ENCODE data around the gene HOXC11. TPM values are rescaled to one million over a fixed set of nuclear protein-coding genes. Genes with fewer than 3 reads are reported as not detected.

HOXC11 gene
- total RNA-seq: not detected

DNA sequence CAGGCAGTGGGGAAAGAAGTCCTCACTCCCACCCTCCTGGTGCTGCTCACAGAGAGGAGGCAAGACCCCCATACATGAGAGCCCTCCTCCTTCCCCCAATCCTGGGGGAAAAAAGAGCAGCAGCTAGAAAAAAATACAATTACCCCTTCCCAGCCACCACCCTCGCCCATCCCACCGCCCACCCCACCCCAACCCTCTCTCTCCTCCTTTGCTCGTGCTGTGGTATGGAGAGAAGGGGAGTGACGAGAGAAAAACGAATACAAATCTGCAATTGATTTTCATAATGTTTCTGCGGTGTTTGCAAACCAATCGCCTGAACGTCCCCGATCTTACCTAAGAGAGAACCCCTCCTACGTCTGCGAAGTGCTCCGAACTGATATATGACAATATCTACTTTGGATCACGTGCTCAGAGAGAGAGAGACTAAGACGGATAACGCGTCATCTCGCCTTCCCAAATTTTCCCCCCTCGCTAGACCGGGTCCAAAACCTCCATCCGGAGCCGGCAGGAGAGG lies at the start of gene HOXC11:
Gene HOXC11 (plus strand): TSS at position 405 of the 514 bp plus-strand sequence. CDS start 116 bp downstream, outside the sequence.
- Histone ChIP-seq H3K36me3 (no peaks in the 10 kb centered on the region), H3K9me3 (no peaks in the 10 kb centered on the region), H3K27me3 (peaks cover 31 to 100% (median 87%) of the 10 kb centered on the region in 4 donors), H3K4me1 (peaks cover 20 to 29% (median 20%) of the 10 kb centered on the region in 3 donors), H3K4me3 (peak within 1 kb of the TSS in 1 of 4 donors; percentile 56), H3K27ac (no peak within 1 kb of the TSS)
- 18 to 22% methylated on average over 10 to 20 of the region's 21 CpGs for whole genome bisulfite sequencing, 2 donors
- no peak for TF ChIP-seq POLR2A (IDR thresholded peaks at IDR 0.05)
- no peak for DNase-seq
- intact Hi-C loops (cut with DNase I): no loop called here

DNA sequence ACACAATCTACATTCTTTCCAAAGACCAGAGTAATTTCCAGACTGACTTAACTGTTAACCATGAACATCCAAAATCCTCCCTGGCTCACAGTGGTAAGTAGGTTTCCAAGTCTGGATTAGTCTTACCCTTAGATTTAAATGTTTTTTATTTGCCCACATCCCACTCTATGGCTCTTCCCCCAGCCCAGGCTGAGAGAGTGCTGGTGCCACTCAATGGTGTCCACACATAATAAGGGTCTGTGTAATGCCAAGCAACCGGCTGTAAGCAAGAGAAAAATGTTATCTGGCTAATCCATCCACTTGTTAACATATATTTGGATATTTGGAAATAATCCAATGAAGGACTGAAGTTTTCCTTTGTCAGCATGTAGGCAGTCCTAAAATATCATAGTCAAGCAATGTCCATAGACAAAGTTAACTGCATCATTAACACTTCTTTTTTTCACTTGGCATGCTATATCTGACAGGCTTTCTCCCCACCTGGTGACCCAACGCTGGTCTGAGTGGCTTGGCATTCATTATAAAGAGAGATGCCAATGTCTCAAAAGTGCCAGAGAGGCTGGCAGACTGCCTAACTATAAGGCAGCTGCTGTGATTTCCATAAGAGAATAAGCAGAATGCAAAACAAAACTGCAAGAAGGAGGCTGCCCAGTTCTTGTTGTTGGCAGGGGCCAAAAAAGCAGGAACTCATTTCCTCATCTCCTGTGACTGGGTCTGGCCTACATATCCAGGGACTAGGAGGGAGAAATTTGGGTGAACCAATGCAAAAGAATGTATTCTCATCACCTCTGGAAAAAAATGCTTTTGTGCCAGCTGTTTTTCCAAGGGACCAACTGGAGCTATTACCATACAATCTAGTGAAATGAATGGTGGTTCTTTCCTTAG lies 48.2 kb upstream of the HOXC11 start:
- Histone ChIP-seq H3K36me3 (no peaks in the 10 kb centered on the region), H3K9me3 (no peaks in the 10 kb centered on the region), H3K4me1 (peaks cover 0 to 9% (median 0%) of the 10 kb centered on the region in 3 donors), H3K27ac (no peak overlapping the region), H3K4me3 (no peak overlapping the region), H3K27me3 (peaks cover 17 to 100% (median 36%) of the 10 kb centered on the region in 4 donors)
- TF ChIP-seq CTCF (IDR thresholded peaks at IDR 0.05) (no peak), POLR2A (IDR thresholded peaks at IDR 0.05) (no peak)
- no peak for DNase-seq
- intact Hi-C loops (cut with DNase I): no loop called here
- WGBS, 2 donors: 22 to 50% methylated on average over 1 to 2 of the region's 2 CpGs

DNA sequence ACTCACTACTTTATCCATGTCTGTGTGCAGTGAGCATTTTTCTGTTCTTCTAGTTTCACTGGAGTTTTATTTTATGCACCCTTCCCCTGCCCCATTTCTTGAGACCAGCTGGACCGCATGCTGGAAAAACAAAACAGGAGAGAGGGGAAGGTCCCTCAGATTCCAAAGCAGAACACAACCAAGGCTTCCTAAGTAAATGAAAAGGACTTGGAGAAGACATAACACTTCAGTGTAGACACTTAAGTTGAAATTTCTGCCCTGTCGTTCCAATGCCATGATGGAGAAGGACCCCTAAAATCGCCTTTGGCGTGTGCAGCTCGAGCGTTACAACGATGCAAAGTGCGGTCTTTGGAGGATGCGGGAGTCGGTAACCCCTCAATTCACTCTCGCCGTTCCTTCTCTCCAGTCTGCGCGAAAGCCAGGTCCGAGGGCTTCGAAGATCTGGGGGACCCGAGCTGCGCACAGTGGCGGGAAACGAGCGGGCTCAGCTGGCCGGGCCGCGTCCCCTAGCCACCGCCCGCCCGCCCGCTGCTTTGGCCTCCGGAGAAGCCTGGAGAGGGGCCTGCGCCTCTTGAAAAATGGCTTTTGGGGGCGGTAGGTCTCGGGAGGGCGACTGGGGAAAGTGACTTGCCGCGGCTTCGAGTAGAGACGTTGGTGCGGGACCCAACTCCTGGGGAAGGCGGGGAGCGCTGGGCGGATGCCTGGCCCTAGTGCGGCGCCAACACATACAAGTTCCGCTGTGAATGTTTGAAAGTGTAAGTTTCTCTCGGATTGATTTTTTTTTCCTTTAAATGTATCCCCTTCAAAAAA lies 45.5 kb upstream of the HOXC11 start:
- TF ChIP-seq POLR2A (IDR thresholded peaks at IDR 0.05) (no peak), CTCF (IDR thresholded peaks at IDR 0.05) (no peak)
- 20 to 21% methylated on average over 14 to 21 of the region's 45 CpGs for WGBS, 2 donors
- H3K4me3 ChIP-seq: no peak overlapping the region
- H3K27me3 ChIP-seq: peaks cover 17 to 100% (median 51%) of the 10 kb centered on the region in 4 donors
- H3K4me1 ChIP-seq: peaks cover 0 to 9% (median 0%) of the 10 kb centered on the region in 3 donors
- intact Hi-C loops (cut with DNase I): no loop called here
- H3K36me3 ChIP-seq: no peaks in the 10 kb centered on the region
- no peak overlapping the region for H3K27ac ChIP-seq
- no peaks in the 10 kb centered on the region for H3K9me3 ChIP-seq
- no peak for DNase-seq

DNA sequence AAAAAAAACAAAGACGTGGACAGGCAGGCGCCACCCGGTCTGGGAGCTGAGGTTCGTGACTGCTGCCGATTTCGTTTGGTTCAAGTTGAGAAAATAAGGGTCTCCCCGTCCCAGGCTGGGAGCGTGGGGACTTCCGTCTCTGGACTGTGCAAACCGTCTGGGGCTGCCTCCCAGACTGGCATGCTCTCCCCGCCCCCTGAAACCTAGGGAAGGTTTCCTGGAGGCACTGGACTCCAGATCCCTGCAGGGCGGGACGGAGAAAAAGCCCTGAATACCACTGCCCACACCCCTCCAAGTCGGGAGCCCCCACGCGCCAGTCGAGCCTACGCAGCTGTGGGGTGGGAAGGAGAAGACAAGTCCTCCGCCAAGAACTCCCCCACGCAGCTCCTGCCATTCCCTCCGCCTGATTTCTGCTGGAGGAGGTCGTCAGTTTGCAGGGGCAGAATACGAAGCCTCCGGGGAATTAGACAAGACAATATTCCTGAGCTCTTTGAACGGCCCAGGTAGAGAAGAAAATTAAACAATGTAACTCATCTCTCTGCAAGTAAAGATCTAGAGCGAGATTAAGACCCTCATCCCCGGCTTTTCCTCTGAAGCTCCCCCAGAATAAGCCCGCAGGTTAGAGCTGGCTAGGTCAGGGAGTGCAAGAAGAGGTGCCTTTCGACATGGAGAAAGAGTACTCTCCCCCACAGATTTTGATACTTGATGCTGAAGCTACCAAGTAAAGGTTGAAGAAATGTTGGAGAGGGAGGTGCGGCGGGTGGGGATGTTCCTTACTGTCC lies 44.7 kb upstream of the HOXC11 start:
- H3K27me3 ChIP-seq: peaks cover 17 to 100% (median 55%) of the 10 kb centered on the region in 4 donors
- no peaks in the 10 kb centered on the region for H3K36me3 ChIP-seq
- H3K9me3 ChIP-seq: no peaks in the 10 kb centered on the region
- 12 to 18% methylated on average over 20 to 27 of the region's 31 CpGs for WGBS, 2 donors
- H3K27ac ChIP-seq: no peak overlapping the region
- intact Hi-C loops (cut with DNase I): no loop called here
- H3K4me3 ChIP-seq: no peak overlapping the region
- peaks cover 0 to 9% (median 0%) of the 10 kb centered on the region in 3 donors for H3K4me1 ChIP-seq
- no peak for TF ChIP-seq POLR2A (IDR thresholded peaks at IDR 0.05)
- TF ChIP-seq CTCF (IDR thresholded peaks at IDR 0.05): no peak
- no peak for DNase-seq

DNA sequence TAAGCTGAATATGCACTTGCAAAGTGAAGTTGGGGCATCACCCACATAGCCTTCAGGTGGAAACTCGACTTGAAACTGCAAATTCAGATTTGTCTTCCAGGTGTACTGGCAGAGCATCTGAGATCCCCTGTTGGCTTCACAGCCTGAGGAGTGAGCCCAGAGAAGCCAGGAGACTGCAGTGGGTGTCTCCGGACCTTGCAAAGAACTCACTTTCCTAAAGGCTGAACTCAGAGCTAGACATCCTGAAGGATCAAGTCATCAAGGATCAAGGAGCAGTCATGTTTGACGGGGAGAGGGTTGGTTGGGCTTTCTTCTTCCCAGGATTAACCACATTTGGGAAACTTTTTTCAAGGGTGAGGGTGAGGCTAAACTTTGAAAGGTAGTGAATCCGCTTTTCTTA lies 43.4 kb upstream of the HOXC11 start:
- DNase-seq: no peak
- Histone ChIP-seq H3K36me3 (no peaks in the 10 kb centered on the region), H3K27me3 (peaks cover 22 to 100% (median 63%) of the 10 kb centered on the region in 4 donors), H3K4me3 (no peak overlapping the region), H3K9me3 (no peaks in the 10 kb centered on the region), H3K27ac (no peak overlapping the region), H3K4me1 (peaks cover 0 to 9% (median 0%) of the 10 kb centered on the region in 3 donors)
- TF ChIP-seq POLR2A (IDR thresholded peaks at IDR 0.05) (no peak), CTCF (IDR thresholded peaks at IDR 0.05) (no peak)
- intact Hi-C loops (cut with DNase I): no loop called here
- 25 to 35% methylated on average over 4 of the region's 4 CpGs for WGBS, 2 donors

Data from esophagus squamous epithelium (tissue), 5 donors.